Measurements from ENCODE around the gene IDH3A. TPM values are rescaled to one million over a fixed set of nuclear protein-coding genes. Genes with fewer than 3 reads are reported as not detected.

Gene IDH3A
- polyA plus RNA-seq, 3 donors, result 46.5 to 85.0 (median 74.0) TPM

- Histone ChIP-seq H2AFZ (ENCODE audit: insufficient read depth, low read depth, low read length, poor library complexity, severe bottlenecking) (no peak overlapping the region), H3K27ac (ENCODE audit: low read depth in 1 of 2, low read length in 2 of 2) (no peak overlapping the region), H3K27me3 (ENCODE audit: control insufficient read depth in 2 of 2, insufficient read depth in 2 of 2, low read length in 2 of 2) (no peaks in the 10 kb centered on the region), H4K20me1 (ENCODE audit: insufficient read depth, low read length) (no peaks in the 10 kb centered on the region), H3K9ac (ENCODE audit: insufficient read depth, low read length, poor library complexity, severe bottlenecking) (no peak overlapping the region), H3K4me1 (ENCODE audit: control insufficient read depth in 1 of 2, insufficient read depth in 2 of 2, low read length in 2 of 2) (peaks cover 11 to 14% of the 10 kb centered on the region in 2 donors), H3K79me2 (ENCODE audit: insufficient read depth, low read length) (no peaks in the 10 kb centered on the region), H3K4me3 (replicated peaks in 1 of 3; ENCODE audit: low read depth in 2 of 3, low read length in 3 of 3) (no peak overlapping the region), H3K4me2 (replicated peaks; ENCODE audit: extremely low read depth, low read length, poor library complexity, severe bottlenecking) (no peak overlapping the region), H3K36me3 (replicated peaks in 1 of 2; ENCODE audit: control insufficient read depth in 1 of 2, insufficient read depth in 2 of 2, low read length in 2 of 2) (no peaks in the 10 kb centered on the region), H3K9me3 (replicated peaks in 1 of 2; ENCODE audit: control insufficient read depth in 1 of 2, insufficient read depth in 1 of 2, low read length in 2 of 2) (no peaks in the 10 kb centered on the region)
- H3K36me3 Mint-ChIP-seq, result no peaks in the 10 kb centered on the region
- WGBS (ENCODE audit: insufficient coverage), result 98% methylated on average over 5 of the region's 6 CpGs
- no peak overlapping the region for H3K4me3 Mint-ChIP-seq
- no peak for DNase-seq
- H3K27me3 Mint-ChIP-seq (ENCODE audit: low read depth in 3 of 3), result peaks cover 0 to 3% (median 0%) of the 10 kb centered on the region in 3 donors
- H3K9me3 Mint-ChIP-seq, result peaks cover 0 to 2% (median 0%) of the 10 kb centered on the region in 7 donors
- peak overlapping the region in 1 of 7 donors; percentile 60 for H3K27ac Mint-ChIP-seq
- TF ChIP-seq, protein P1, sequence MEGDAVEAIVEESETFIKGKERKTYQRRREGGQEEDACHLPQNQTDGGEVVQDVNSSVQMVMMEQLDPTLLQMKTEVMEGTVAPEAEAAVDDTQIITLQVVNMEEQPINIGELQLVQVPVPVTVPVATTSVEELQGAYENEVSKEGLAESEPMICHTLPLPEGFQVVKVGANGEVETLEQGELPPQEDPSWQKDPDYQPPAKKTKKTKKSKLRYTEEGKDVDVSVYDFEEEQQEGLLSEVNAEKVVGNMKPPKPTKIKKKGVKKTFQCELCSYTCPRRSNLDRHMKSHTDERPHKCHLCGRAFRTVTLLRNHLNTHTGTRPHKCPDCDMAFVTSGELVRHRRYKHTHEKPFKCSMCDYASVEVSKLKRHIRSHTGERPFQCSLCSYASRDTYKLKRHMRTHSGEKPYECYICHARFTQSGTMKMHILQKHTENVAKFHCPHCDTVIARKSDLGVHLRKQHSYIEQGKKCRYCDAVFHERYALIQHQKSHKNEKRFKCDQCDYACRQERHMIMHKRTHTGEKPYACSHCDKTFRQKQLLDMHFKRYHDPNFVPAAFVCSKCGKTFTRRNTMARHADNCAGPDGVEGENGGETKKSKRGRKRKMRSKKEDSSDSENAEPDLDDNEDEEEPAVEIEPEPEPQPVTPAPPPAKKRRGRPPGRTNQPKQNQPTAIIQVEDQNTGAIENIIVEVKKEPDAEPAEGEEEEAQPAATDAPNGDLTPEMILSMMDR (IDR thresholded peaks at IDR 0.05), result no peak
- intact Hi-C loops (cut with micrococcal nuclease), result no loop called here
- peaks cover 20% of the 10 kb centered on the region for H3K4me1 Mint-ChIP-seq
Measured at GRCh38 chr15:78102741-78103140, 46.4 kb upstream of the IDH3A start.

DNA sequence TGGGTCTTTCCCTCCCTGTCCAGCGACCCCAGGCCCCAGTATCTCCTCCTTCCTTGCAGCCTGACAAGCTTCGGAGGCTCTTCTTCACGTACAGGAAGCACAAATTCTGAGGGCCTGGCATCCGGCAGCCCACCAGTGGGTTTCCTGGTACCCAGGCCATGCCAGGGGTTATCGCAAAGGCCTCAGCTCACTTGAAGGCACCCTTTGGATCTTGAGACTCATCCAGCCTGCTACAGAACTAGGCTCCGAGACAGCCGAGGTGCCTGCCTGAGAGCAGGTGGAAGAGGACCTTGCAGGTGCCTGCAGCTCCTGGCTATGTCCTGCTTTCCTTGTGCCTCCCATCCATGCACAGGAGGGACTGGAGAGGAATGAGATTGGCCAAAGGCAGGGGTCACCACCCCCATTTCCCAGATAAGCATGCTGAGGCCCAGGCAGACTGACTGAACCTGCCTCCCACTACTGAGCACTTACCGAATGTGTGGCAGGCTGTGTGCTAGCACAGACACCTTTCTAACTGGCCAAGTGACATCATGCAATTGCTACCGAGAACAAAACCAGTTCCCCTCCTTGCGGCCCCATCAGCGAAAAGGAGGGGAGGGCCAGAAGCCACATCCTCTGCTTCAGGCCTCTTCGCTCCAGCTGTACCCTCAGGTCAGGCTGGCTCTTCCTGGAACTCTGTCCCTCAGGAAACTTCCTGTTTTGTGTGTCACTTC, 45.6 kb upstream of the IDH3A start:
- no peaks in the 10 kb centered on the region for H3K36me3 ChIP-seq (replicated peaks in 1 of 2; ENCODE audit: control insufficient read depth in 1 of 2, insufficient read depth in 2 of 2, low read length in 2 of 2)
- peaks cover 0 to 2% (median 0%) of the 10 kb centered on the region in 7 donors for H3K9me3 Mint-ChIP-seq
- peaks cover 11 to 14% of the 10 kb centered on the region in 2 donors for H3K4me1 ChIP-seq (ENCODE audit: control insufficient read depth in 1 of 2, insufficient read depth in 2 of 2, low read length in 2 of 2)
- H3K36me3 Mint-ChIP-seq, result no peaks in the 10 kb centered on the region
- no peaks in the 10 kb centered on the region for H3K27me3 ChIP-seq (ENCODE audit: control insufficient read depth in 2 of 2, insufficient read depth in 2 of 2, low read length in 2 of 2)
- intact Hi-C loops (cut with micrococcal nuclease), result loop anchor here in 1 of 2 donors (1.0 kb wide), 1 partner anchor 101 kb away; no protein-coding TSS in a partner anchor
- no peaks in the 10 kb centered on the region for H4K20me1 ChIP-seq (ENCODE audit: insufficient read depth, low read length)
- H3K4me2 ChIP-seq (replicated peaks; ENCODE audit: extremely low read depth, low read length, poor library complexity, severe bottlenecking), result no peak overlapping the region
- peak overlapping the region in 4 of 7 donors; percentile 5 to 83 (median 52) for H3K27ac Mint-ChIP-seq
- H3K9me3 ChIP-seq (replicated peaks in 1 of 2; ENCODE audit: control insufficient read depth in 1 of 2, insufficient read depth in 1 of 2, low read length in 2 of 2), result no peaks in the 10 kb centered on the region
- no peak overlapping the region for H3K27ac ChIP-seq (ENCODE audit: low read depth in 1 of 2, low read length in 2 of 2)
- peak overlapping the region; percentile 20 for H3K9ac ChIP-seq (ENCODE audit: insufficient read depth, low read length, poor library complexity, severe bottlenecking)
- DNase-seq, result peak in 1 of 3 donors; percentile 41
- no peak overlapping the region for H2AFZ ChIP-seq (ENCODE audit: insufficient read depth, low read depth, low read length, poor library complexity, severe bottlenecking)
- WGBS (ENCODE audit: insufficient coverage), result 44% methylated on average over 11 of the region's 12 CpGs
- H3K4me1 Mint-ChIP-seq, result peaks cover 20% of the 10 kb centered on the region
- no peak overlapping the region for H3K4me3 Mint-ChIP-seq
- H3K4me3 ChIP-seq (replicated peaks in 1 of 3; ENCODE audit: low read depth in 2 of 3, low read length in 3 of 3), result no peak overlapping the region
- TF ChIP-seq, protein P1 (IDR thresholded peaks at IDR 0.05), result no peak
- H3K79me2 ChIP-seq (ENCODE audit: insufficient read depth, low read length), result no peaks in the 10 kb centered on the region
- H3K27me3 Mint-ChIP-seq (ENCODE audit: low read depth in 3 of 3), result peaks cover 0 to 3% (median 0%) of the 10 kb centered on the region in 3 donors

Data from CD14-positive monocyte (primary cell).